HUES6 (cell line): ENCODE measurements around the gene METTL4.
"Not testable (repeated sequence)": the region's sequence is repeated elsewhere in the genome, so short reads cannot be mapped to it uniquely, and the experiment has no call there.

ENCODE experiments used
- H3K27ac ChIP-seq: 2 replicates; pipeline ENCODE4 v1.7.0; 2013; ENCODE audit warnings: low read depth, mild to moderate bottlenecking, low read length, inconsistent platforms
- H3K27me3 ChIP-seq: 2 replicates; pipeline ENCODE4 v1.6.1; 2013; ENCODE audit warnings: low read length; ENCODE audit not compliant: control insufficient read depth, insufficient read depth
- H3K36me3 ChIP-seq: 2 replicates; pipeline ENCODE4 v1.6.1; 2013; ENCODE audit warnings: low read length; ENCODE audit not compliant: control insufficient read depth, insufficient read depth
- H3K4me1 ChIP-seq: 2 replicates; pipeline ENCODE4 v1.6.1; 2013; ENCODE audit warnings: low read length; ENCODE audit not compliant: control insufficient read depth, insufficient read depth
- H3K4me3 ChIP-seq: 2 replicates; pipeline ENCODE4 v1.5.1; 2013; ENCODE audit warnings: low read depth, low read length
- H3K9ac ChIP-seq: one replicate; pipeline ENCODE4 v1.6.1; 2013; ENCODE audit warnings: mild to moderate bottlenecking, low read length
- H3K9me3 ChIP-seq: 2 replicates; pipeline ENCODE4 v1.6.1; 2013; ENCODE audit warnings: low read depth, low read length; ENCODE audit not compliant: control insufficient read depth, insufficient read depth

Gene METTL4

DNA sequence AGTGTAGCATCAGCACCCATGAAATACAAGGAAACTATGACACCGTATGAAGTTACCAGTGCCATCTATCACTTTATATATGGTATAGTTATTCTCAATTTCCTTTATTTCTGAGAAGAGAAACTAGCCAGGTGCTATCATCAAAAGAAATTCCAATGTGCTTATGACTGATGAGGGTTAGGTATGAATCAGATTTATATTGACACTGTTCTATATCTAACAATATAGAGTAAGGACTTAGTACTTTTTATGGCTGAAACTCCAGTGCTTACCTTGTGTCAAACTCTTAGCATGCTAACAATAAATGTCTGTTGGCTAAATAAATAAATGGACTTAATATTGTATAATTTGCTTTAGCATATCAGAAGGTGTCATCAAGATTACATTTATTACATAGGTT, 6.9 kb downstream of the METTL4 start:
- peaks cover 3% of the 10 kb centered on the region; the same call in 1 of the 2 replicates for H3K4me1 ChIP-seq
- no peak overlapping the region for H3K4me3 ChIP-seq
- H3K36me3 ChIP-seq, result peaks cover 14% of the 10 kb centered on the region
- no peak overlapping the region for H3K9ac ChIP-seq
- no peaks in the 10 kb centered on the region for H3K27me3 ChIP-seq
- no peak overlapping the region for H3K27ac ChIP-seq
- H3K9me3 ChIP-seq, result no peaks in the 10 kb centered on the region

- no peak overlapping the region for H3K4me3 ChIP-seq
- H3K27ac ChIP-seq, result no peak overlapping the region
- peaks cover 3% of the 10 kb centered on the region for H3K36me3 ChIP-seq
- H3K27me3 ChIP-seq, result no peaks in the 10 kb centered on the region
- no peak overlapping the region for H3K9ac ChIP-seq
- peaks cover 14% of the 10 kb centered on the region for H3K4me1 ChIP-seq
- H3K9me3 ChIP-seq, result no peaks in the 10 kb centered on the region
These were observed 12.1 kb downstream of the METTL4 start for GRCh38 chr18:2559249-2559648.

- H3K36me3 ChIP-seq, result peaks cover 3% of the 10 kb centered on the region
- H3K27ac ChIP-seq, result no peak overlapping the region
- peaks cover 14% of the 10 kb centered on the region for H3K4me1 ChIP-seq
- H3K9ac ChIP-seq, result no peak overlapping the region
- H3K4me3 ChIP-seq, result no peak overlapping the region
- H3K9me3 ChIP-seq, result no peaks in the 10 kb centered on the region
- no peaks in the 10 kb centered on the region for H3K27me3 ChIP-seq
These were observed 13.8 kb downstream of the METTL4 start for GRCh38 chr18:2557536-2557935.

- Histone ChIP-seq H3K9me3 (no peaks in the 10 kb centered on the region), H3K27me3 (no peaks in the 10 kb centered on the region), H3K36me3 (peaks cover 4% of the 10 kb centered on the region; the same call in 1 of the 2 replicates), H3K9ac (no peak overlapping the region), H3K4me3 (no peak overlapping the region), H3K27ac (no peak overlapping the region; the same call in 1 of the 2 replicates), H3K4me1 (peaks cover 14% of the 10 kb centered on the region)
These were observed 15.4 kb downstream of the METTL4 start for GRCh38 chr18:2555895-2556294.

DNA sequence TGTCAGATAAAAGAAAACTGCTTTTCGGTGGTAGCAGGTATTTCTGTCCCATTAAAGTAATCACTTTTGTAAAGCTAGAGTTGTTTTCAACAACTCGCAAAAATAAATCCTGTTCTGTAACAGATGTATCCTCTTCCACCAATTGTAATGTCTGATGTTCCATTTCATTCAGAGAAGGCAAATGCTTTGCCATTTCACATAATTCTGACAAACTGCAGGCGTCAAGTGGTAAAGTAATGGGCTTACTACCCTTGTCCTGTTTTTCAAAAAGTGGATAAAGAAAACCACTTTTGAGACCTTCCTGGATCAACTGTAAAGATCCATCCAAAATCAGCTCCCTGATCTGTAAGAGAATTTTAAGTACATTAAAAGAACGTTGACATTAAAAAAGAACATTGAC, 16.6 kb downstream of the METTL4 start:
- Histone ChIP-seq H3K9ac (no peak overlapping the region), H3K36me3 (peaks cover 4% of the 10 kb centered on the region; the same call in 1 of the 2 replicates)

GRCh38 chr18:2551425-2551824, 19.9 kb downstream of the METTL4 start:
- H3K27ac ChIP-seq, result no peak overlapping the region
- H3K27me3 ChIP-seq, result no peaks in the 10 kb centered on the region
- H3K36me3 ChIP-seq, result peaks cover 7% of the 10 kb centered on the region; the same call in 1 of the 2 replicates
- H3K4me1 ChIP-seq, result peaks cover 6% of the 10 kb centered on the region
- H3K4me3 ChIP-seq, result no peak overlapping the region
- no peak overlapping the region for H3K9ac ChIP-seq
- H3K9me3 ChIP-seq, result no peaks in the 10 kb centered on the region

More for the DNA sequence above, 16.6 kb downstream of the METTL4 start:
- peaks cover 14% of the 10 kb centered on the region for H3K4me1 ChIP-seq
- H3K9me3 ChIP-seq, result no peaks in the 10 kb centered on the region
- no peak overlapping the region for H3K4me3 ChIP-seq
- H3K27ac ChIP-seq, result no peak overlapping the region
- no peaks in the 10 kb centered on the region for H3K27me3 ChIP-seq

- Histone ChIP-seq H3K4me3 (no peak overlapping the region), H3K27ac (no peak overlapping the region), H3K27me3 (no peaks in the 10 kb centered on the region), H3K9ac (no peak overlapping the region), H3K36me3 (peaks cover 7% of the 10 kb centered on the region; the same call in 1 of the 2 replicates), H3K9me3 (no peaks in the 10 kb centered on the region), H3K4me1 (no peaks in the 10 kb centered on the region)
These were observed 21.8 kb downstream of the METTL4 start for GRCh38 chr18:2549462-2549861.

DNA sequence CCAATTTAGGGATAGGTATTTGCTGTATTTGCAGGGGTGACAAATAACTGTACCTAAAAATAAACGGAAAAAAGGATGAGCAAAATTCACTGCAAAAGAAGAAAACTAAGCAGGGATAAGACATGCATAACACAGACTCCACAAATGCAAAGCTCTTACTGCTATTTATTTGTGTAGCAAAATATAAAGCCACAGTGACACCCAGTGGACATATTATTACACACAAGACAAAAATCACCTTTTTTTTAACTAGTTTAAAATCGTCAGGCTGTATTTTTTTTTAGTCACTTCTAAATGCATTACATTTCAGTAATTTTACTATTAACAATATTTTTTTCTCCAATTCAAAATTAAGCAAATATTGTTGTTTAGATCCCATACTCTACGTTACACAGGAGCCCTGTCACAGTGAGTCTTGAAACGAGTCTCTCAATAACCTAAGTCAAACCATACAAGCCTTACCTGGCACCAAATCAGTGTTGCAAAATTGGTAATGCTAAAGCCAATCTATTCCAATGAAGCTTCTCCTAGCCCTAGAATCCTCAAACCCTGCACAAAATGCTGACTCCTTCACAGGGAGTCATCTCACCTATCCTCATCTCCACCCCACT, 23.7 kb downstream of the METTL4 start:
- Histone ChIP-seq H3K27ac (no peak overlapping the region), H3K9me3 (no peaks in the 10 kb centered on the region), H3K27me3 (no peaks in the 10 kb centered on the region), H3K4me3 (no peak overlapping the region), H3K4me1 (no peaks in the 10 kb centered on the region), H3K36me3 (peaks cover 7% of the 10 kb centered on the region; the same call in 1 of the 2 replicates), H3K9ac (no peak overlapping the region)

- Histone ChIP-seq H3K9me3 (no peaks in the 10 kb centered on the region), H3K27me3 (no peaks in the 10 kb centered on the region), H3K4me1 (peaks cover 5% of the 10 kb centered on the region; the same call in 1 of the 2 replicates), H3K36me3 (peaks cover 3% of the 10 kb centered on the region; the same call in 1 of the 2 replicates), H3K9ac (no peak overlapping the region), H3K27ac (no peak overlapping the region), H3K4me3 (no peak overlapping the region)
These were observed 26.1 kb downstream of the METTL4 start for GRCh38 chr18:2545155-2545554.

DNA sequence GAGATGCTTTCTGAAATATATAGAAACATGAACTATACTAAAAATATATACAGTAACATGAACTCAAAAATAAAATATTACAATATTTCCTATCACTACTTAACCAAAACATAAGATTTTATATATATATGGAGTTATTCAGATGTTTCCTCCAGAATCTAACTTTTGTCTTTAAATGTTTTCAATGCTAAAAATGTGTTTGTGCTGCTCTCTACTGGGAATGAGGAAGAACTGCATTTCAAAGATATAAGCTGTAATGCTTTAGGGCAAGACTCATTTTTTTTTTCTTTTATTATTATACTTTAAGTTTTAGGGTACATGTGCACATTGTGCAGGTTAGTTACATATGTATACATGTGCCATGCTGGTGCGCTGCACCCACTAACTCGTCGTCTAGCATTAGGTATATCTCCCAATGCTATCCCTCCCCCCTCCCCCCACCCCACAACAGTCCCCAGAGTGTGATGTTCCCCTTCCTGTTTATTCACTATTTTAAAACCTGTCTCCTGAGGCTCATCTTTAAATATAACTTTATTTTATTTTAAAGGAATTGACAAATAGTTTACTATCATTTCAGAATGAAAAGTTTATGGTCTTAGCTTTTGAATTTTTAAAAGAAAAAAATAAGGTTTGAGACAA, 29.3 kb downstream of the METTL4 start:
- not testable (repeated sequence) for H3K27ac ChIP-seq, H3K36me3 ChIP-seq, H3K9ac ChIP-seq, H3K9me3 ChIP-seq, H3K27me3 ChIP-seq, H3K4me1 ChIP-seq, H3K4me3 ChIP-seq

DNA sequence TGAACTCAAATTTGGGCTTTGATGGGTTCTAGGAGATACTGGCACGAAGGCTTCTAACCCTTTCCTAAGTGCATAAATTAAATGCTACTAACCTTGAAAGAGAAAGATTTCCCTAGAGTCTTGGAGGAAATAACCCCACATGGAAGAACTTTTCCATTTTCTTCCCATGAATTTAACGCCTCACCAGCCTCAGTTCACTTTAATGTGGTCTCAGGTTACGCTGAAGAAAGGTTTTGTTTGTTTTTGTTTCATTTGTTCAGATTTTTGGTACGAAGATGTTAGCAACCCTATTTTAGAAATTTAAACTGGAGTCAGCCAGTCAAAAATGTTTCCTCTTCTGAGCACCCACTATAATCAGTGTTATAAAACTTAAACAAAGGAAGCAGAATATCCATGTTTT, 30.7 kb downstream of the METTL4 start:
- no peaks in the 10 kb centered on the region for H3K36me3 ChIP-seq
- H3K9me3 ChIP-seq, result no peaks in the 10 kb centered on the region
- H3K4me3 ChIP-seq, result no peak overlapping the region
- no peaks in the 10 kb centered on the region for H3K27me3 ChIP-seq
- H3K27ac ChIP-seq, result no peak overlapping the region
- H3K9ac ChIP-seq, result no peak overlapping the region
- peaks cover 5% of the 10 kb centered on the region; the same call in 1 of the 2 replicates for H3K4me1 ChIP-seq
